ENCODE results near the gene PRKCZ.
"Not testable (repeated sequence)": the region's sequence is repeated elsewhere in the genome, so short reads cannot be mapped to it uniquely, and the experiment has no call there.

Gene PRKCZ

DNA sequence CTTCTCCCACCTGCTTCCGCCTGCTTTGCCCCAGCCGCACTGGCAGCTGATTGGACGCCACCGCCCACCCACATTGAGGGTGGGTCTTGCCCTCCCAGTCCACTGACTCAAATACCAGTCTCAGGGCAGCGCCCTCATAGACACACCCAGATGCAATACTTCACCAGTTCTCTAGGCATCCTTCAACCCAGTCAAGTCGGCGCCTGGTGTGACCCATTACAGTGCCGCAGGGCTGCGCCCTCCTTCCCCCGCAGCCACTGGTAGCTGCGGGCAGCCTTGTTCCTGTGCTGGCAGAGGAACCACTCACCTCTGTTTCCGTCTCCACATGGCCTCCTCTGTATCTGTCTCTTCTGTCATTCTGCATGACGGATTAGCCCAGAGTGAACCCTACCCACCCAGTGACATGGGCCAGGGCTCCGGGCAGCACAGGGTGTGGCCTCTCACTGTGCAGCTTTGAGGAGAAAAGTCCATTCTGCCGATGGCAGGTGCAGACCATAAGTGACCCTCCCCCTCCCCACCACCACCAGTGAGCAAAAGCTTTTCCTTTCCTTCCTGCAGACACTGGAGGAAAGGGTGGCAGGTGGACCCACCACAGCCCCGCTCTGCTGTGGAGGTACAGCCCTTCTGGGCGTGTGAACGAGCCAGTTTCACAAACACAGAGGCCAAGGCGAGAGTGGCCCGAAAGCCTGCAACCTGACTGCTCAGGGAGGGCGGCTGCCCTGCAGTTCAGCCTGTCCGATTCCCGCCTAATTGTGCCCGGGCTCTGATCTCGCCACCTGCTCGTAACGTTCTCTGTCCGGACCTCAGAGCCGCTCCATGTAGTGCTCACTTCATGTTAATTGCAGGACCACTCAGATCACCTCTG lies 87.3 kb downstream of the PRKCZ start:
- no peak for DNase-seq

DNA sequence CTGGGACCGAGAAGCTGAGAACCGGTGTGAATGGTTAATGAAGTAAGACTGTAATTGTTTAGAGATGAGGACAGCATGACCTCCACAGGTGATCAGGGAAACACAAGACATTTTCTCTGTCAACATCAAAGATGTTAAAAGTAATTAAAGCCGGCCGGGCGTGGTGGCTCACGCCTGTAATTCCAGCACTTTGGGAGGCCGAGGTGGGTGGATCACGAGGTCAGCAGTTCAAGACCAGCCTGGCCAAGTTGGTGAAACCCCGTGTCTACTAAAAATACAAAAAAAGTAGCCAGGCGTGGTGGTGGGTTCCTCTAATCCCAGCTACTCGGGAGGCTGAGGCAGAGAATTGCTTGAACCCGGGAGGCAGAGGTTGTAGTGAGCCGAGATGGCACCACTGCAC lies 88.9 kb downstream of the PRKCZ start:
- not testable (repeated sequence) for DNase-seq

DNA sequence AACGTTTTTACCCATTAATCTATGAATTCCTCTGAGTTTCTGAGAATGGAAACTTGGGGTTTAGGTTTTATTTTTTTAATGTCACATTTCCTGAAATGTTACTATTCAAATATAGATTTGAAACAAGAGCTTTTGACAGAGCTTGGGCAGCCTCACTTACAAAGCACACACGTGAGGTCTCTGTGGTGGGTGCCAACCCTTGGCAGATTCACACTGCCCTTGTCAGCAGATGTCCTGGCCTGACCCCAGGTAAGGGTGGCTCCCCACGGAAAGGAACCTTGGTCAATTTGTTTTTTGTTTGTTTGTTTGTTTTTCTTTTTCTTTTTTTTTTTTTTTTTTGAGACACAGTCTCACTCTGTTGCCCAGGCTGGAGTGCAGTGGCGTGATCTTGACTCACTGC lies 90.8 kb downstream of the PRKCZ start:
- no peak for DNase-seq

DNA sequence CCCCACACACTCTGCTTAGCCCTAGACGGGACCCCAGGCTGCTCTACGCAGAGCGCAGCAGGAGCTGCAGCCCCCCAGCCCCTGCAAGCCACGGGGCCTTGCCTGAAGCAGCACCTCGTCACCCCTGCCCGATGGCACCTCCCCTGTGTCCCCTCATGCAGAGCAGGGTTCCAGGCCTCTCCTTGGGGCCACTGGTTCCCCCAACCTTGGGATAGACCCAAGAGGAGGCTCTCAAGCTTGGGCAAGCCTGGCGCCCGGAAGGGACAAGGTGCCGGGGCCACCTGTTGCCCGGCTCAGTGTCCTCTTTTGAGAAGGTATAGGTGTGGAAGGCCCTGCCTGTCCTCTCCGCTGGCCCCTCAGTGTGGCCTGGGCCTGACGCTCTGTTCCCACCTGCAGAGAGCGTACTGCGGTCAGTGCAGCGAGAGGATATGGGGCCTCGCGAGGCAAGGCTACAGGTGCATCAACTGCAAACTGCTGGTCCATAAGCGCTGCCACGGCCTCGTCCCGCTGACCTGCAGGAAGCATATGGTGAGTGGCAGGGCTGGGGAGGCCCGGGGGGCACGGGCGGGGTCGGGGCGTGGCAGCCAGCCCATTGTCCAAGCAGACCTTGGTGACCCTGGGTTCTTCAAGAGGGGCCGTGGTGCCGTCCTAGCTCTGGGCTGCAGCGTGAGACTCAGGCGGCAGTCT lies 93.7 kb downstream of the PRKCZ start:
- no peak for DNase-seq

- no peak for DNase-seq
Observed at GRCh38 chr1:2144501-2145090, 94.4 kb downstream of the PRKCZ start.

DNA sequence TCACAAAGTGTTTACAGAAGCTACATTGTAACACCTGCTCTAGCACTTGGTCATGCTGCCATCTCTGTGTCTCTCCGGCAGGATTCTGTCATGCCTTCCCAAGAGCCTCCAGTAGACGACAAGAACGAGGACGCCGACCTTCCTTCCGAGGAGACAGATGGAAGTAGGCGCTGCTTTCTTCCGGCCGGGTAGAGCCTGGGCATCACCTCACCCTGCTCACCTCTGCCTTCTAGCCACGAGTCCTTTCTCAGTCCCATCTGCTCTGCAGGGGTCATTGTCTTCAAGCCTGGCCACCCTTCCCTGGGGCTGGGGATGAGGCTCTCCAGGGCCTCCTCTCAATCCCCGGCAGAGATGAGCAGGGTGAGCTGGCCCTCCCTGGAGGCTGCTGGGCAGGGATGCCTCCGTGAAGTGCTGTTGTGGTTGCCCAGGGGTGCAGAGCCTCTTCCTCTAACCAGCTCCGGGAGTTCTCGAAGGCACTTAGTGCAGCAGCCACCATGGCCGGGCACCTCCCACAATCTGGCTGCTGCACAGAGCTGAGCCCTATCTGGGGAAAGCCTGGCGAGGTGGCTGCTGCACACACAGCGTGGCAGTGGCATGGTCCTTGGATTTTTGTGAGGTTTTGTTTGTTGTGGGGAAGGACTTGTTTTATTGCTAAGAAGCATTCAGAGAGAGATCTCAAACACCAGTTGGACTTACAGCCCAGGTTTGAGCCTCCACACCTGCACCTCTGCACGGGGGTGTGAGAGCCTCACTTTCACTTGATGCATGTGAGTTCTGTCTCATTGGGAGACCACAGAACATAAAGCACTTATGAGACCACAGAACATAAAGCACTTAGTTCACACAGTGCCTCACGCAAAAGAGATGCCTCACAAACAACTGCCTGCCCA lies 96.0 kb downstream of the PRKCZ start:
- DNase-seq = no peak

DNA sequence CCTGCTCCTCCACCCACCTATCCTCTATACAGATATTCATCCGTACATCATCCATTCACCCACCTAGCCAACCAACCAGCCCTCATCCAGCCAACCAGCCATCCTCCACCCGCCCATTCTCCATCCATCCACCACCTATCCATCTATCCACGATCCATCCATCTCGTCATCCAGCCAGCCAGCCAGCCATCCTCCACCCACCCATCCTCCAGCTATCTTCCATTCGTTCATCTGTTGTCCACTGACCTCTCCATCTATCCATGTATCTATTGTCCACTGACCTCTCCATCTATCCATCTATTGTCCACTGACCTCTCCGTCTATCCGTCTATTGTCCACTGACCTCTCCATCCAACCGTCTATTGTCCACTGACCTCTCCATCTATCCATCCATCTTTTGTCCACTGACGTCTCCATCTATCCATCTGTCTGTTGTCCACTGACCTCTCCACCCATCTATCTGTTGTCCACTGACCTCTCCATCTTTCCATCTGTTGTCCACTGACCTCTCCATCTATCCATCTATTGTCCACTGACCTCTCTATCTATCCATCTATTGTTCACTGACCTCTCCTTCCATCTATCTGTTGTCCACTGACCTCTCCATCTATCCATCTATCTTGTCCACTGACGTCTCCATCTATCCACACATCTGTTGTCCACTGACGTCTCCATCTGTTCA lies 96.8 kb downstream of the PRKCZ start:
- DNase-seq = no peak

DNA sequence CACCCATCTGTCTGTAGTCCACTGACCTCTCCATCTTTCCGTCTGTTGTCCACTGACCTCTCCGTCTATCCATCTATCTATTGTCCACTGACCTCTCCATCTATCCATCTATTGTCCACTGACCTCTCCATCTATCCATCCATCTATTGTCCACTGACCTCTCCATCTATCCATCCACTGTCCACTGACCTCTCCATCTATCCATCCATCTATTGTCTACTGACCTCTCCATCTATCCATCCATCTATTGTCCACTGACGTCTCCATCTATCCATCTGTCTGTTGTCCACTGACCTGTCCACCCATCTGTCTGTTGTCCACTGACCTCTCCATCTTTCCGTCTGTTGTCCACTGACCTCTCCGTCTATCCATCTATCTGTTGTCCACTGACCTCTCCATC lies 97.7 kb downstream of the PRKCZ start:
- not testable (repeated sequence) for DNase-seq

DNA sequence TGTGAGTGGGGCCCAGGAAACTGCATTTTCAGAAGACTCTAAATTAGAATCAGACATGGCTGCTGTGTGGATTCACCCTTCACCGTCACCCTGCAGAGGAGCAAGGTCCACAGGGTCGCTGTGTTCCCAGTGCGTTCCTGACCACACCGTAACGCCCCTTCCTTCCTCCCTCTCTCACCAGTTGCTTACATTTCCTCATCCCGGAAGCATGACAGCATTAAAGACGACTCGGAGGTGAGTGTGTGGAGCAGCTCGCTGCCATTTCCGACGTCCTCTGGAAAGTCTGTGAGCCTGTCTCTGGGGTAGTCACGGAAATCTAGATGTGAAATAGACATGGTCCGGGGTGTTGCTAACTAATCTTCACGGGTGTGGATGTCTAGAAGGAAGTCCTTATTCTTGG lies 98.5 kb downstream of the PRKCZ start:
- DNase-seq = no peak

- no peak for DNase-seq
Observed at GRCh38 chr1:2150801-2151200, 100.6 kb downstream of the PRKCZ start.

GRCh38 chr1:2151252-2151651 lies 101.0 kb downstream of the PRKCZ start:
- DNase-seq = no peak

DNA sequence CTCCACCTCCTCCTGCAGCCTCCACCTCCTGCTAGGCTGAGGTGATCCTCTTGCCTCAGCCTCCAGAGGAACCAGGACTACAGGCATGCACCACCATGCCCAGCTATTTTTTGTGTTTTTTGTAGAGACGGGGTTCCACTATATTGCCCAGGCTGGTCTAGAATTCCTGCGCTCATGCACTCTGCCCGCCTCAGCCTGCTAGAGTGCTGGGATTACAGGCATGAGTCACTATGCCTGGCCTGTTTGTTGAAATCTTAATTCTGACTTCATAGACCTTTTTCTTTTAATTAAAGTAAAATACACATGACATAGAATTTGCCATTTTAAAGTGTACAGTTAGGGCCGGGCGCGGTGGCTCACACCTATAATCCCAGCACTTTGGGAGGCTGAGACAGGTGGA lies 101.7 kb downstream of the PRKCZ start:
- DNase-seq = no peak

DNA sequence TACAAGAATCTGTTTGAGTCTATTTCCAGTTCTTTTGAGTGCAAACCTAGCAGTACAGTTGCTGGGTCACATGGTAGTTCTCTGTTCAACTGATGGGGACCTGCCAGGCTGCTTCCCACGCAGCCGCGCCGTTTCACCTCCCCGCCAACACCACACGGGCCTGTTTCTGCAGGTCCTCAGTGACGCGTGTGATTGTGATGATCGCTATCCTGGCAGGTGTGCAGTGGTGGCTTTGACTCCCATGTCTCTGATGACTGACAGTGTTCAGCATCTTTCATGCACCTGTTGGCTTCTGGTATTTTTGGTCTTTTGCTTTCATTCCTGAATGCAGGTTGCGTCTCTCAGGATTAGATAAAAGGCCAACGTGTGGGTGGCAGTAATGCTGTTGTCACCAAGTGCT lies 102.7 kb downstream of the PRKCZ start:
- no peak for DNase-seq

DNA sequence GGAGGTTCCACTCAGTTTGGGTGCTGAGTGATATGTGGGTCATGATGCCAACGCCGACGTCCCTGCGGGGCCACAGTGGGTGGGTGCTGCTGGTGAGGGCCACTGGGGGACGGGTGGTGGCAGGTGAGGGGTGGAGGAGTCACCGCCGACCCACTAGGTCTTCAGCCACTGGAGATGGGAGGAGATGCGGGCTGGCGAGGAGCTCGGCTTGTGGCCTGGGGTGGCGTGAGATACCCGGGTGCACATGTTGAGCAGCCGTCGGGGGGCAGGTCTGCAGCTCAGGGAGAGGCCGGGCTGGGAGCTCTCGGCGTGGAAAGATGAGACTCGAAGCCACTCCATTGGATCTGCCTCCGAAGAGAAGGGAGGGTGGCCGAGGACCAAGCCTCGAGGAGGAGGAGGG lies 103.8 kb downstream of the PRKCZ start:
- DNase-seq = no peak

GRCh38 chr1:2155147-2155598 lies 105.0 kb downstream of the PRKCZ start:
- no peak for DNase-seq

DNA sequence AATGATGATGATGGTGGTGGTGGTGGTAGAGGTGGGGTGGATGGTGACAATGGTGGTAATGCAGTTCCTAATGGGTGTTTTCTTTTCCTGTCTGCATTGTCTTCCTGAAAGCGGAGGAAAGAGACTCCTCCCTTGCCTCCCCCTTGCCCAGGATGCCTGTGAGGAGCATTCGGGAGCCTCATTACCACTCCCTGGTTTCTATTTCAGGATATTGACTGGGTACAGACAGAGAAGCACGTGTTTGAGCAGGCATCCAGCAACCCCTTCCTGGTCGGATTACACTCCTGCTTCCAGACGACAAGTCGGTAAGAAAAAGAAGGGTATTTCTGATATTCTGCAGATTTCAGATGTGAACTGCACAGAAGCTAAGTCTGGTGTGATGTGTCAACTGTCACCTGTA lies 105.6 kb downstream of the PRKCZ start:
- DNase-seq = no peak

GRCh38 chr1:2156866-2157265 lies 106.7 kb downstream of the PRKCZ start:
- DNase-seq = no peak

DNA sequence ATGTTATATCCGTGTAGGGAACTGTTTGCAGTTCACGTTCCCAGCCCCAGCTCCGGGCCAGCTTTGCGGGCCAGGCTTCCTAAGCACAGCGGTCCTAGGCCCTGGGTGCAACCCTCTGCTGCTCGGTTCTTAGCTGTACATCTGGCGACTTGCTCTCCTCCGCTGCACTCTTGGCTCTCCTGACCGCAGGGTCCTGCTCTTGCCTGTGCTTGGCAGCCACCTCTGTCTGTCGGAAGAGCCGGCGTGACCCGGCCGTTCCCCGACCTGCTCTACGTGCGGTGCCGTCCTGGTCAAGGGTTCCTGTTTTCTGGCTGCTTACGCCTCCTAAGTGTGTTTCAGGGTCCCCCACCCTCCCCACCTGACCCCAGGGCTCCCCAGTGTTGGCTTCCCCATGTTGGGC lies 107.6 kb downstream of the PRKCZ start:
- DNase-seq = no peak

GRCh38 chr1:2158272-2158671 lies 108.1 kb downstream of the PRKCZ start:
- DNase-seq = no peak

DNA sequence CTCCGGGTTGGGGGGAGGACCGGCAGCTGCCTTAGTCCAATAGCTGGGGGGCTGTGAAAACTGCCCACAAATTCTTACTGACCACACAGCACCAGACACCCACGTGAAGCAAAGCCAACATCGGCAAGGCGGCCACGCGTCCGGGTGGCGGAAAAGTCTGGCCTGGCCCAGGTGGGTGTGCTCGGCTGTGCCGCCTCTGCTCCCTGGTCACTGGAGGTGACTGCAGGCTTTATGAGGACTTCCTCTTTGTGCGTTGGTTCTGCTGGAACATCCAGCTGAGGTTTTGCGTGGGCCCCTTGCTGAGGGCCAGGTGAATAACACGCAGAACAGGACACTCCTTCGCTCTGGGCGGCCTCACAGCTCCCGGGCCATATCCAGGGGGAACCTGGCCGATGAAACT lies 108.9 kb downstream of the PRKCZ start:
- DNase-seq = no peak

DNA sequence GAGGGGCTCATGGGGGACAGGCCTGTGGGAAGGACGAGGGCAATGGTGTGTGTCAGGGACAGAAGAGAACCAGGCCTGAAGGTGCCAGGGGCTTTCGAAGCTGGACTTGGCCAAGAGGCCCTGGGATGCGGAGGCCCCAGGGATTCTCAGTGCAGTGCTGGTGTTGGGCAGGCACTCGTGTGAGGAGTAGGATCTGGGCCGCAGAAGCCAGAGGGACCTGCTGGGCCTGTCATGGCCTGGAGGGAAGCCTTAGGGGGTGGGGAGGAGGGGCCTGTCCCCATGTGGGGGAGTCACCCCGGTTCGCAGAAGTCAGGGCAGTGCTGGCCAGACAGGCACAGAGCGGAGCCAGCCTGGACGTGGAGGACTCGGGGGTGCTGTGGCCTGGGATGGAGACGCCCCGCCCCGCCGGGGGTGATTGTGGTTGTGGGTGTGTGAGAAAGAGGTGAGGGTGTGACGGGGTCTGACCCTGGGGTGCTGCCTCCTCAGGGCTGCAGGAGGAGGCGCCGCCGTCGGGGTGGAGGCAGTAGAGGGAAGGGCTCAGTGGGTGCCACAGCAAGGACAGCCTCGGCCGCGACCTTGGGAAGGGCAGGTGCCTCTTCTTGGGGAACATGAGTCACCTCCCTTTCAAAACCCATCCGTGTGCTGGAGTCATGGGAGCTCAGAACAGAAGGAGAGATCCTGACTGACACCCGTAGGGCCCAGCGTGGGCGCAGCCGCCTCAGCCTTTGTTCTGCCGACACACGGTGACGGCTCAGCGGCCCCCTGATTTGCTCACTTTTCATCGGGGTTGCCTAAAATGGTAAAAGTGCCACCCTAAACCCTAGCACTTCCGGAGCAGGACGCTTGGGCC lies 110.5 kb downstream of the PRKCZ start:
- DNase-seq = no peak

All from right forelimb (tissue), 1 donor.